HG02981 (cell line): ENCODE data around the gene LRRC32.
A peak's percentile ranks its signal among the peaks of the same experiment; 100 is the strongest.
"Not testable (repeated sequence)": the region's sequence is repeated elsewhere in the genome, so short reads cannot be mapped to it uniquely, and the experiment has no call there.

Experiments used
- ATAC-seq: cut with Tn5 transposase; IDR thresholded peaks from one replicate; pipeline ENCODE4 v1.9.1; 2021; ENCODE audit warnings: mild to moderate bottlenecking, moderate library complexity; ENCODE audit not compliant: unreplicated experiment

LRRC32 gene

DNA sequence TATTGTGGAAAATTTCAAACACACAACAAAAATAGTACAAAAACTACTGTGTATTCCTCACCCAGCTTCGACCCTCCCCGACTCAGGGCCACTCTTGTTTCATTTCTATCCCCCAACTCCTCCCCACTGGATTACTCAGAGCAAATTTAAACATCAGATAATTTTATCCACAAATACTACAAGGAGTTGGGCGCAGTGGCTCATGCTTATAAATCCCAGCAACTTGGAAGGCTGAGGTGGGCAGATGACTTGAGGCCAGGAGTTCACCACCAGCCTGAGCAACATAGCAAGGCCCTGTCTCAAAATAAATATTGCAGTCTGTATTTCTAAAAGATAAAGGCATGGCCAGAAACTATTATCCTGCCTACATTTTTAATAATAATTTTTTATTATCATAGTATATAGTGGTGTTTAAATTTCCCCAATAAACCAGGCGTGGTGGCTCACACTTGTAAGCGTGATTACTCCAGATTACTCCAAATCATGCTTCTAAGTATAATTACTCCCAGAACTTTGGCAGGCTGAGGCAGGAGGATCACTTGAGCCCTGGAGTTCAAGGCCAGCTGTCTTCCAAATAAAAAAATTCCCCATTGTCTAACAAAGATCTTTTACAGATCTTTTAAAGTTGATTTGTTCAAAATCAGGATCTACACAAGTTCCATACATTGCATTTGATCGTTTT is 39.8 kb downstream of the LRRC32 start:
- no peak for ATAC-seq

DNA sequence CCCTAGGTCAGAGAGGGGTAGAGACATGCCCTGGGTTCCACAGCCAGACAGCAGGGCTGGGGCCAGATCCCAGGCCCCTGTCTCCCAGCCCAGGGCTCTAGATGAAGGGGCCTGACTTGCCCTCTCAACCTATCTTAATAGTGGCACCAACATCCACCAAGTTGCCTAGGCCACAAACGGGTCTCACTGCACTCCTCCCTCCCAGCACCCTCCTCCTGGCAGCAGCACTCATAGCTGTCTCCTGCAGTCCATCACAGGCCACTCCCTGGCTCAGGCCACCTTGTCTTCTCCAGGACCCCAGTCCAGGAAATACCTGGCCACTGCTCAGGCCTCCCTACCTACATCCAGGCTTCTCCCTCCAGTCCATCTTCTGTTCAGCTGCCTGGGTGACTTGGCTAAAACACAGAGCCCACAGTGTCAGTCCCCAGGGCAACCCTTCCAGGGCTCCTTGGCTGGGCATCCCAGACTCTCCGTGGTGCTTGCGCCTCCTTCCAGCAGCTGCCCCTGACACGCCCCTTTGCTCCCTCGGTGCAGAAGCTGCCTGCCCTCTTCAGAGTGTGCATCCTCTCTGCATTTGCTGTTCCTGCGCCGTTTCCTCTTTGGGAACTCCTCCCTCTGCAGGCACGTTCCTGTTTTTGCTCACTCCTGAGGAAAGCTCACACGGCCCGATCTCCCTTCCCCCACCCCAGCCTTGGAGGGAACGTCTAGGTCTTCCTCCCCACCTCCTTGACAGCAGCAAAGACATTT is 40.5 kb downstream of the LRRC32 start:
- no peak for ATAC-seq

GRCh38 chr11:76629116-76629852 is 41.3 kb downstream of the LRRC32 start:
- no peak for ATAC-seq

GRCh38 chr11:76628408-76628947 is 42.1 kb downstream of the LRRC32 start:
- ATAC-seq: no peak

DNA sequence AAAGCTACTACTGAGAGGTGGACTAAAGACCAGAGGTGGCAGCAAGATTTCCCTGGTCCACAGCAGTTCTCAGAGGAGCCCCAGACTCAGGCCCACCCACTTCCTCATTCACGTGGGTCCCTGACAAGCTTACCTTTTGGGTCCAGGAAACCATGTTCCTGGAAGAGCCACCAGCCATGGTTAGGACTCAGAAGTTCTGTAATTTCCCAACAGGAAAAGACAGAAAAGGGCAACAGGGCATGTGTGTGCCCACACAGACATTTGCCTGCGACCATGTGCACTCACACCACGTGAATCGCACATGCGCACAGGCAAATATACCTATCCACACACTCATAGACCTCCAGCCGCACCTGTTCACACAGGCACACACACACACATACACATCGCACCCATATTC is 42.9 kb downstream of the LRRC32 start:
- ATAC-seq: no peak

DNA sequence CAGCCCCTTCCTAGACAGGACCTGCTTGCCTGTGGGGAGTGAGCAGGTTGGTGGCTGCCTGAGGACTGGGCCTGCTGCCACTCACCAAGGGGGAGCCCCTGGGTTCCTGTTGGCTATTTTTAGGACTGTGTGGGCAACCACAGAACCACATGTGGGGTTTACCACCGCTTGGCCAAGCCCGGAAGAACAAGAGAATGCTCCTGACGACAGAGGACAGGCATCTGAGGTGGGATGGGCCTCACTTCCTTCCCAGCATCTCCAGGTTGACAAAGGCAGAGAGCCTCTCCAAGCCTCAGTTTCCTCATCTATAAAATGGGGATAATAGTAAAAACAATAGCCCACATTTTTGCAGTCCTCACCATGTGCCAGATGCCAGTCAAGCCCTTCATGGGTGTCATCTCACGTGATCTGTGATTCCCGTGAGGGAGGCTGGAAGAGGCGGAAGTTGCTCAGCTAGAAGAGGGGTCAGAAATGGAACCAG is 43.6 kb downstream of the LRRC32 start:
- peak; percentile 75 for ATAC-seq

DNA sequence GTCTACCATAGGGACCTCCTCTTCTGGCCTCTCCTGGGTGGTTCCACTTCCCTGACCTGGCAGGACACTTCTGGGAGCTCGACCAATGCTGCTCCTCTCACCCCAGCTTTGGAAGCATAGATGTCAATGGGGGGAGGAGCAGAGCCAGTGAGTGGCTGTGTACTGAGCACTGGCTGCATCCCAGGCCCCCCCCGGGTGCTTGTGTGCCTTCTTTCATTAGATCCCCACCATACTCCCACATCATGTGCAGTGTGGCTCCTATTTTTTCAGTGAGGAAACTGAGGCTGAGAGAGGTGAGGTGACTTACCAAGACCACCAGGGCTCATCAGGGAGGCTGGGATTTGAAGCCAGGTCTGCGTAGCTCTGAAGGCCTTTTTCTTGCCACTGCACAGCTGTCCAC is 44.3 kb downstream of the LRRC32 start:
- ATAC-seq: no peak

DNA sequence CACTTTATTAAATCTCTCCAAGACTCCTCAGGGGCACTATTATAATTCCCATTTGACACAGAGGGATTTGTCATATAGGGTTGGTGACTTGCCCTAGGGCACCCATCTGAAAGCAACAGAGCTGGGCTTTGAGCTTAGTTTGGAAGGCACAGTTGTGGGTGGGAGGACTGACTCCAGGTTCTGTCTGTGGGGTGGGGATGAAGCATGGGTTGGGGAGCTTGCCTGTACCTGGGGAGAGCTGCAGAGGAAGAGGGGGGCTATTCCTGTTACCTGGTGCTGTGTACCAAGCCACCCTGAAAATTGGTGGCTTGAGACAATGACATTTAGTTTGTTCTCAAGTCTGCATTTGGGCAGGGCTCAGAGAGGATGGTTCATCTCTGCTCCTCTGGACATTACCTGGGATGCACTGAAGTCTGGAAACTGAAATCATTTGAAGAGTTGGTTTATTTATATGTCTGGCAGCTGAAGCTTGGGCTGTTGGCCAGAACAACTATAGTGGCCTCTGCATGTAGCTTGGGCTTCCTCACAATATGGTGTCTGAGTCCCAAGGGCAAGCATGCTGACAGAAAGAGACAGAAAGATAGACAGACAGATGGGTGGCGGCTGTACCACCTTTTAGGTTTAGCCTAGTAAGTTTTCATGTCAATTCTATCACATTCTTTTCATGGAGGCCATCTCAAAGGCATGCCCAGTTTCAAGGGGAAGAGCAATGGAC is 44.9 kb downstream of the LRRC32 start:
- no peak for ATAC-seq

GRCh38 chr11:76624500-76625379 is 45.8 kb downstream of the LRRC32 start:
- ATAC-seq: no peak

- no peak for ATAC-seq
Measured at GRCh38 chr11:76623884-76624419, 46.6 kb downstream of the LRRC32 start.

- no peak for ATAC-seq
Measured at GRCh38 chr11:76623171-76623883, 47.2 kb downstream of the LRRC32 start.

DNA sequence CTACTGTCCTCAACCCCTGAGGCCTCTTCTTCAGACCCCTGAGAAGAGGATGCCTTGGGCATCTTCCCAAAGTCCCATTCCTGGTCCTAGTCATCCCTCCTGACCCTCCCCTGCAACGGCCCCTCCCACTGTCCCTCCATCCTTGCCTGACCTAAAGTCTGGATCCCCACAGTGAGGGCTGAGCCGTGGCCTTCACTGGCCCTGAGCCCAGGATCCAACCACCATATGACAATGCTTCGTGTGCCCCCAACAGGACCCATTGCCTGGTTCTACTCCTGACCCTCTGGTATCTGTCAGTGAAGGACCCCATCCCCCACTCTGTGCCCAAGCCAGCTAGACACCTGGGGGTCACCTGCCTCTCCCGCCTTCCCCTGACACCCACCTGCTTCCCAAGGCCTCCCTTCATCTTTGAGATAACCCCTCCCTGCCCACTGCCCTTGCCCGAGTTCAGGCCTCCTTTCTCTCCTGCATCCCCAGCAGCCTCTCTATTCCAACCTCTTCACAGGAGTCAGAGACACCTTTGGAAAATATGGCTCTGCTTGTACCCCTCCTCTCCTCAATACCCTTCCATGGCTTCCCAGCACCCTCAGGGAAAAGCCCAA is 48.0 kb downstream of the LRRC32 start:
- no peak for ATAC-seq

DNA sequence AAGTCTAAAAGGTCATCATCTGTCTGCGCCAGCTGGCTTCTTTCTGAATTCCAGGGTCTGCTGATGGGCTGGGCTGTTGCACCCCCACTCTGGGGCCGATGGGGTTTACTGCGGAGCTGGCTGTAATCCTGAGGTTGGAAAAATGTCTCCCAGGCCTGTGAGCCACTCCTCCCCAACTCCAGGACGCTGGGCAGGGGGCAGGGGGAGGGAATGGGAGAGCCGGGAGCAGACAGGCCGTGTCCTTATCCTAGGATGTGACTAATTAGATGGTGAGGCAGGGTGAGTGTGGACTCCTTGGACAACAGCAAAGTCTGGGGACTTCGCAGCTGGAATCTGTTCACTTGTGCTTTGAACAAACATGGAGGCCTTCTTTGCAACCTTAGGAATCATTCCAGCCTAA is 48.7 kb downstream of the LRRC32 start:
- no peak for ATAC-seq

DNA sequence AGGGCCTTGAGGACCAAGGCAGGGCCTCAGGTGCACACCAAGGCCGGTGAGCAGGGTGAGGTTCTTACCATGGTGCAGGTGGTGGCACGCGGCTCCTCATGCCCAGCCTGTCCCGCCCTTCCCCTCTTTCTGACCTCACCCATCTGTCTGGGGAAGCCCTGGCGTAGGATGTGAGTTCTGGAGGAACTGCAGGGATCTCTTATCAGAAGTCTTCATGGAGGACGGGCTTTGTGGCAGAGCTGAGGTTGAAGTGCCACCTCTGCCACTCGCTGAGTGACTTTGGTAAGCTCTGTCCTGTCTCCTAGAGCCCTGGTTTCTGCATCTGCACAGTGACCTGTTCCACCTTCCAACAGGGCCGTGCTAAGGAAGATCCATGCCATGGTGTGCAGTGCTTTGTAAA is 49.1 kb downstream of the LRRC32 start:
- ATAC-seq: no peak

GRCh38 chr11:76620489-76620888 is 50.1 kb downstream of the LRRC32 start:
- ATAC-seq: no peak

DNA sequence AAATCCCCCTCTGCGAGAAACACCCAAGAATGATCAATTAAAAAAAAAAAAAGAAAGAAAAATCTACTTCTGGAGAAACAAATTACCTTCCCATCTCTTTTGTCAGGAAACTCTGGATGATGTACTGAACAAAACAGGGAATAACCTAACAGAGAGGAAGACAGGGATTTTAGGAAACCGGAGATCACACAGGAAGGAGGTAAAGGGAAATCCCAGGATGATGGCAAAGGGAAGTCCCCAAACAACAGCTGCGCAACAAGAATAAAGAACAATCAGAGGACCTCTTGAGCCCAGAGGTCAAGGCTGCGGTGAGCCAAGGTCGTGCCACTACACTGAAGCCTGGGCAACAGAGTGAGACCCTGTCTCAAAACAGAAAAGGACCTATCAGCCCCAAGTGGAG is 50.7 kb downstream of the LRRC32 start:
- not testable (repeated sequence) for ATAC-seq

DNA sequence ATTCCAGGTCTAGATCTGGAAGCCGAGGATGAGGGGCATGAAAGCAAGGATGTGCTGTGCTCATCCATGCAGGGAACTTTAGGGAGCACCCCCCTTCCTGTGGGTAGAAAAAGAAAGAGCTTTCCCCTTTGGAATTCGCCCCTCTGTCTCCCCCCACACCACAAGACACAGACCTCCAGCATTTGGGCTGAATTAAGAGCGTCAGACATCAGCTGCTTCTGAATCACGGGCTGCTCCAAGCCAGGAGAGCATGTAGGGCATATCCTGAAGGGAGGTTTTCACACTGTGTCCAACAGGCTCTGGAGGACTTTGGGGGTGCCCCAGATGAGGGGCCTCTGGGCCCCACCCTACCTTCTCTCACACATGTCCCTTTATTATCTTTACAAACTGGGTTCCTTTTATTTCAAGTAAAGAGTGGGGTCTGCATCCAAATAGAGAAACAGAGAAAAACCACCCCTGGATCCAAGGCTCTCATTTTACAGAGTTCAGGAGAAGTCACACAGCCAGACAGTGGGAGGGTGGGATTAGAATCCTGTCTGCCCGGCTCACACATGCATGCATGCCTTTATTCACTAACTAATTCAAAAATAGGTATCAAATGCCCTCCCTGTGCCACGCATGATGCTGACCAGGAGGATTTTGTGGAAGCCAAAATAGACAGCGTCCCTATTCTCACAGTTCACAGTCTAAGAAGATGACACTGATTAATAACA is 52.8 kb downstream of the LRRC32 start:
- ATAC-seq: no peak
